Neural progenitor cell (in vitro differentiated cells): ENCODE measurements around the gene BMP7.

Experiments used
- CTCF ChIP-seq: fragments of 200-600 bp; sonication (generic); IDR thresholded peaks from 2 replicates; pipeline ENCODE4 v1.5.1; 2017; ENCODE audit warnings: antibody characterized with exemption, mild to moderate bottlenecking
- EZH2 ChIP-seq: fragments of 200-600 bp; sonication (generic); IDR thresholded peaks from 2 replicates; pipeline ENCODE4 v1.6.1; 2017; ENCODE audit warnings: antibody characterized with exemption, mild to moderate bottlenecking, moderate library complexity
- EZH2phosphoT487 ChIP-seq: fragments of 200-600 bp; sonication (generic); IDR thresholded peaks from 2 replicates; pipeline ENCODE4 v1.6.1; 2017; ENCODE audit warnings: antibody characterized with exemption

- TF ChIP-seq CTCF: no peak
- TF ChIP-seq EZH2: no peak
- no peak for TF ChIP-seq EZH2phosphoT487
These were observed 51.5 kb downstream of the BMP7 start for GRCh38 chr20:57214948-57215347.
